T-cell (primary cell): Measurements from ENCODE around the gene GPT2. TPM values are rescaled to one million over a fixed set of nuclear protein-coding genes. Genes with fewer than 3 reads are reported as not detected.

Experiments used
- ATAC-seq, 4 experiments: fragments of 200-7000 bp in 3 of 4; fragments of 150-1000 bp in 1 of 4; cut with Tn5 transposase; replicated peaks in 1 of 4; 1 replicate in 3 of 4; 2 replicates in 1 of 4; pipeline ENCODE4 v1.10.0; 2021; ENCODE audit warnings: moderate library complexity in 3 of 4, mild to moderate bottlenecking in 2 of 4, moderate number of reproducible peaks in 1 of 4
- CTCF ChIA-PET, 2 donors: fragments of 300-600 bp; sonication (Branson Sonifier 250); formaldehyde crosslinking; loops; one replicate each; lab custom pipeline; 2022; ENCODE audit warnings: antibody characterized with exemption in 2 of 2; lab: Charles Lee
- POLR2A ChIA-PET, 2 donors: fragments of 300-600 bp; sonication (Branson Sonifier 250); formaldehyde crosslinking; loops; one replicate each; lab custom pipeline; 2022; ENCODE audit warnings: antibody characterized with exemption in 2 of 2; lab: Charles Lee
- DNase-seq, 35 experiments: peaks; one replicate each; pipeline versions ENCODE4 v3.0.0 to v3.0.0-alpha.2; 2013 to 2023
- H3K27ac ChIP-seq: one replicate; pipeline ENCODE4 v1.5.1; 2013; ENCODE audit warnings: low read length
- H3K27me3 ChIP-seq, 2 experiments: replicated peaks in 1 of 2; 1 replicate in 1 of 2; 2 replicates in 1 of 2; pipeline versions ENCODE4 v1.6.1 to v1.7.0; 2013; ENCODE audit warnings: low read length in 1 of 2, mixed read lengths in 1 of 2; ENCODE audit not compliant: control insufficient read depth in 2 of 2, insufficient read depth in 2 of 2; ENCODE audit errors: extremely low read depth in 1 of 2
- H3K36me3 ChIP-seq, 2 donors: 1 replicate in 1 of 2; 2 replicates in 1 of 2; pipeline versions ENCODE4 v1.6.1 to v1.7.0; 2013; ENCODE audit warnings: low read length in 1 of 2; ENCODE audit not compliant: control insufficient read depth in 2 of 2, insufficient read depth in 1 of 2; ENCODE audit errors: extremely low read depth in 1 of 2
- H3K4me1 ChIP-seq, 2 experiments: 1 replicate in 1 of 2; 2 replicates in 1 of 2; pipeline versions ENCODE4 v1.6.1 to v1.7.0; 2013; ENCODE audit warnings: low read length in 2 of 2, mixed read lengths in 1 of 2; ENCODE audit not compliant: insufficient read depth in 2 of 2, control insufficient read depth in 1 of 2; ENCODE audit errors: extremely low read depth in 1 of 2
- H3K4me3 ChIP-seq, 2 donors: 1 replicate in 1 of 2; 2 replicates in 1 of 2; pipeline versions ENCODE4 v1.5.1 to v1.7.0; 2013; ENCODE audit warnings: mild to moderate bottlenecking in 2 of 2, low read length in 1 of 2, moderate library complexity in 1 of 2; ENCODE audit not compliant: control insufficient read depth in 1 of 2; ENCODE audit errors: extremely low read depth in 1 of 2
- H3K9me3 ChIP-seq: 2 replicates; pipeline ENCODE4 v1.7.0; 2013
- H3K27ac Mint-ChIP-seq, 2 donors: one replicate each; pipeline ENCODE4 v1.8.0; 2020 to 2021; ENCODE audit warnings: mild to moderate bottlenecking in 2 of 2, mixed read lengths in 2 of 2
- H3K27me3 Mint-ChIP-seq, 2 donors: one replicate each; pipeline ENCODE4 v1.8.0; 2021 to 2022; ENCODE audit warnings: mixed read lengths in 2 of 2
- H3K36me3 Mint-ChIP-seq: one replicate; pipeline ENCODE4 v1.8.0; 2021; ENCODE audit warnings: mixed read lengths
- H3K4me1 Mint-ChIP-seq, 3 donors: one replicate each; pipeline ENCODE4 v1.8.0; 2020 to 2022; ENCODE audit warnings: mixed read lengths in 3 of 3, mild to moderate bottlenecking in 1 of 3
- H3K4me3 Mint-ChIP-seq, 3 donors: one replicate each; pipeline ENCODE4 v1.8.0; 2020 to 2022; ENCODE audit warnings: mild to moderate bottlenecking in 3 of 3, mixed read lengths in 3 of 3, moderate library complexity in 3 of 3
- H3K9me3 Mint-ChIP-seq, 3 donors: one replicate each; pipeline ENCODE4 v1.8.0; 2020 to 2022; ENCODE audit warnings: mixed read lengths in 3 of 3
- WGBS: methylation state at CpG from one replicate; pipeline ENCODE4 v1.1.5; 2013; ENCODE audit warnings: missing lambda C conversion rate; ENCODE audit not compliant: insufficient coverage; 5-methylcytosine and 5-hydroxymethylcytosine counted together
- total RNA-seq, 35 experiments: library from RNA in 6 of 35; stranded (reverse) in 6 of 35; fragments of 120-200 nt in 1 of 35; gene quantifications; one replicate each; pipeline versions ENCODE4 v1.2.1 to v1.2.4 and lab custom pipeline; 2013 to 2026

The GPT2 gene
- total RNA-seq, 5 donors from 2014 or later (not counting 1 experiment from before 2014, with no cell fraction given), result 0.40 to 4.7 (median 2.1) TPM

DNA sequence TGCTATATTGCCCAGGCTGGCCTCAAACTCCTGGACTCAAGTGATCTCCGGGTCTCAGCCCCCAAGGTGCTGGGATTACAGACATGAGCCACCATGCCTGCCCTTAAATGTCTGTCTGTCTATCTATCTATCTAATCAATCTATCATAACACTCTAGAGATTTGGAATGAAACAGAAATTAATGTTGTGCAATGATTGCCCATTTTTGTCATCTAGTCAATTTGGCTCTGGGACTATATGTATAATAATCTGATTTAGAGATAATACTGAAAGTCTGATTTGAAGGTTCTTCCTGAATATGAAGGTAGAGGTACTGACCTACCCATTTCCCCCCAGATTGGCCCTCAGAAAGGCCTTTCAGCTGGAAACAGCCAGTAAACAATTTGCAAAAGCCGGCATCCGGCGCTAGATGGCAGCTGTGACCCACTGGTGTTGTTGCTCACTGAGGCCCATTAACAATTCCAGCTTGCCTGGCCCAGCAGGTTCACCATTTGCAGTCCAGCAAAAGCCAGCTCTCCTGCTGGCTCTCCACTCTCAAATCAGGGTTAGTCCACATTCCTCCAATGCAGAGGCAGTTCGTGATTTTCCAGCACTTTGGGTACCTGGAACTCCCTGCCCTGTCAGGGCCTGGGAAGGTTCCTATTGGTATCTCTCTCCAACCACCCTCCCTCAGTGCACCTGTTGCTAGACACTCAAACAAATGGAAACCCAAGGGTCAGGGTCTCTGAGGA, 30.3 kb upstream of the GPT2 start:
- Histone ChIP-seq H3K4me1 (no peaks in the 10 kb centered on the region), H3K27me3 (no peaks in the 10 kb centered on the region), H3K36me3 (no peaks in the 10 kb centered on the region), H3K27ac (no peak overlapping the region), H3K4me3 (no peak overlapping the region), H3K9me3 (no peaks in the 10 kb centered on the region)
- 43% methylated on average over 5 of the region's 5 CpGs for WGBS
- no peaks in the 10 kb centered on the region for H3K27me3 Mint-ChIP-seq
- no peaks in the 10 kb centered on the region for H3K4me1 Mint-ChIP-seq
- no peak overlapping the region for H3K4me3 Mint-ChIP-seq
- POLR2A ChIA-PET, result no interaction called here
- no peak overlapping the region for H3K27ac Mint-ChIP-seq
- DNase-seq, result peak in 32 of 35 experiments; percentile 8 to 67 (median 38)
- CTCF ChIA-PET, result interaction anchor here (0.5 to 1.8 kb wide), 11 partner anchors 10 to 1495 kb away, joined by 3 to 12 read pairs (median 3); no protein-coding TSS in a partner anchor
- no peaks in the 10 kb centered on the region for H3K36me3 Mint-ChIP-seq
- peak; percentile 23 to 61 (median 44) for ATAC-seq
- no peaks in the 10 kb centered on the region for H3K9me3 Mint-ChIP-seq

DNA sequence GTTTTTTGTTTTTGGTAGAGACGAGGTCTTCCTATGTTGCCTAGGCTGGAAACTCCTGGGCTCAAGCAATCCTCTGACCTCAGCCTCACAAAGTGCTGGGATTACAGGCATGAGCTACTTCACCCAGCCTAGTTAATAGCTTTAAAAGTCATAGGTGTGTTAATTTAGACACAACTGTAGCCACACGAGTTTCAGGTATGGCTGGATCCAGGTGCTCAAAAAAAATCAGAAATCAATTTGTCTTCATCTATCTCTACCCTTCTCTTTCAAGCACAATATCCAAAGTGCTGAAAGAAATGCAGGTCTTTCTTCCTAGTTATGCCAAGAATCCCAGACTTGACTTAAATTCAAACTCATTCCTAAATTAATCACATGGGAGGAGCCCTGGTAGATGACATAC, 29.3 kb upstream of the GPT2 start:
- 60% methylated on average over 1 of the region's 2 CpGs for WGBS
- ATAC-seq, result no peak
- H3K4me1 ChIP-seq, result no peaks in the 10 kb centered on the region
- Mint-ChIP-seq H3K4me1 (no peaks in the 10 kb centered on the region), H3K9me3 (no peaks in the 10 kb centered on the region), H3K4me3 (no peak overlapping the region), H3K27ac (no peak overlapping the region), H3K27me3 (no peaks in the 10 kb centered on the region), H3K36me3 (no peaks in the 10 kb centered on the region)
- no peaks in the 10 kb centered on the region for H3K27me3 ChIP-seq
- no peak overlapping the region for H3K4me3 ChIP-seq
- DNase-seq, result no peak
- ChIA-PET CTCF (interaction anchor here (0.7 to 1.8 kb wide), 5 partner anchors 9 to 75 kb away, joined by 3 to 12 read pairs (median 5); no protein-coding TSS in a partner anchor), POLR2A (no interaction called here)
- no peak overlapping the region for H3K27ac ChIP-seq
- H3K9me3 ChIP-seq, result no peaks in the 10 kb centered on the region
- H3K36me3 ChIP-seq, result no peaks in the 10 kb centered on the region

DNA sequence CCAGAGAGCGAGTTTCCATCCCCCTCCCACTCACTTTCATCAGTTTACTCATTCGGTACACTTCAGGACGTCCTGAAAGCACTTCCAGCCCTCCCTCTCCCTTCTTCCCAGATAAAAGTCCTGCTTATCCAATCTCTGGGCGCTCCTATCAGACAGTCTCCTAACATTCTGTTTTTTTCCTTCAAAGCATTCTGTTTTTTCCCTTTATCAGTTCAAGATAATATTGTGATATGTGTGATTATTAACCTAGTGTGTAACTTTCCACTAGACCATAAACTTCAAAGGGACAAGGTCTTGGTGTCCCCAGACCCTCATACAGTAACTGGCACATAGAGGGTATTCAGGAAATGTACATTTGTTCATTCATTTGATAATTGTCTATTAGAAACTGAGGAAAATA, 28.8 kb upstream of the GPT2 start:
- Histone ChIP-seq H3K4me1 (no peaks in the 10 kb centered on the region), H3K4me3 (no peak overlapping the region), H3K27ac (no peak overlapping the region), H3K9me3 (no peaks in the 10 kb centered on the region), H3K36me3 (no peaks in the 10 kb centered on the region), H3K27me3 (no peaks in the 10 kb centered on the region)
- ChIA-PET POLR2A (no interaction called here), CTCF (interaction anchor here in 1 of 2 donors (1.8 kb wide), 1 partner anchor 54 kb away, joined by 12 read pairs; no protein-coding TSS in a partner anchor)
- no peaks in the 10 kb centered on the region for H3K9me3 Mint-ChIP-seq
- H3K4me3 Mint-ChIP-seq, result no peak overlapping the region
- ATAC-seq, result no peak
- H3K4me1 Mint-ChIP-seq, result no peaks in the 10 kb centered on the region
- 72% methylated on average over 3 of the region's 4 CpGs for WGBS
- no peak overlapping the region for H3K27ac Mint-ChIP-seq
- no peak for DNase-seq
- no peaks in the 10 kb centered on the region for H3K36me3 Mint-ChIP-seq
- H3K27me3 Mint-ChIP-seq, result no peaks in the 10 kb centered on the region

DNA sequence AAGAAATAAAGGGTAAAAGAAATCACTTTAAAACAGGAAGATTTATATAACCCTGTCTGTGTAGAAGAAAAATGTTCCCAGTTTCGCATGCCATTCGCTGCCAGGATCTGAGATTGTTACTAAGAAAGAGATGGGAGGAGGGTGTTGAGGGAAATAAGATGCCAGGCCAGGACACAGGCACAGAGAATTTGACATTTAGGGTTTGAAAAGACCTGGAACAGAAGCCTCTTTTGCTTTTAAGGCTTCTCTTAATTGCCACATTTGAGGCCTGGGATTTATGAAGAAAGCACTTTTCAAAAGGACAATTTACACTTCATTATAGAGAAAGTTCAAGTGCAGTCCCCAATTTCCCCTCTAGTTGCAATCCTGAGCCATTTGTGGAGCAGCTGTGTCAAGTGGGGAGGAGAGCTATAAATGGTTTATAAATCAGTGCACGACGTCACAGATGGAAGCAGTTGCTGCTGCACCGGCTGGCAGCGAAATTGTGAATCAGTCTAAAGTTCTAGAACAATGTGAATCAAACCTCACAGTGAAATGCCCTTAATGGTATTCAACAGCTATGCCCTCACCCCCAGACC, 26.7 kb upstream of the GPT2 start:
- ATAC-seq, result no peak
- POLR2A ChIA-PET, result no interaction called here

DNA sequence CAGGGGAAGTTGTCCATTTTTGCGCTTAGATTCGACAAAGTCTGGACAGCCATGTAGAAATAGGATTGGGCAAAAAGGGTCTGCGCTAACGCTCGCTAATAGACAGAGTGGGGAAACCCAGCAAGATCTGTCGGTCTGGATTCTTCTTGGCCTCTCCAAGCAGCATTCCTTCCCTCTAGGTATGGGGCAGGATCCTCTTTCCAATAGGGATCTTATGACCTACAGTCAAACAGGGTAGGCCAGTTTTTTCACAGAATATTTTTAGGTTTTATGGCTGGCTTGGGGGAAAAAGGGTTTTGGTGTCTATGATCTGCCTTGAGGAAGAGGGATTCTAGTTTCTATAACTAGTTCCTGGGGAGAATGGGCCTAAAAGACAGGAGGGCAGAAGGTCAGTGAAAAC, 26.0 kb upstream of the GPT2 start:
- ChIA-PET CTCF (interaction anchor here in 1 of 2 donors (0.6 kb wide), 1 partner anchor 180 kb away, joined by 3 read pairs; no protein-coding TSS in a partner anchor), POLR2A (no interaction called here)
- no peak for DNase-seq
- Histone ChIP-seq H3K4me3 (no peak overlapping the region), H3K27ac (no peak overlapping the region), H3K9me3 (no peaks in the 10 kb centered on the region), H3K4me1 (no peaks in the 10 kb centered on the region), H3K36me3 (no peaks in the 10 kb centered on the region), H3K27me3 (no peaks in the 10 kb centered on the region)
- no peaks in the 10 kb centered on the region for H3K27me3 Mint-ChIP-seq
- no peaks in the 10 kb centered on the region for H3K9me3 Mint-ChIP-seq
- H3K4me1 Mint-ChIP-seq, result peaks cover 0 to under 1% (median 0%) of the 10 kb centered on the region in 3 donors
- H3K36me3 Mint-ChIP-seq, result no peaks in the 10 kb centered on the region
- no peak overlapping the region for H3K27ac Mint-ChIP-seq
- ATAC-seq, result no peak
- WGBS, result no CpG with 5 or more reads among the region's 6 CpGs
- no peak overlapping the region for H3K4me3 Mint-ChIP-seq

More for the DNA sequence above, 26.7 kb upstream of the GPT2 start:
- WGBS, result 82% methylated on average over 3 of the region's 6 CpGs
- H3K9me3 ChIP-seq, result no peaks in the 10 kb centered on the region
- Mint-ChIP-seq H3K36me3 (no peaks in the 10 kb centered on the region), H3K4me1 (no peaks in the 10 kb centered on the region), H3K27ac (no peak overlapping the region), H3K9me3 (no peaks in the 10 kb centered on the region), H3K27me3 (no peaks in the 10 kb centered on the region), H3K4me3 (no peak overlapping the region)
- no peak overlapping the region for H3K4me3 ChIP-seq
- CTCF ChIA-PET, result no interaction called here
- no peaks in the 10 kb centered on the region for H3K36me3 ChIP-seq
- no peaks in the 10 kb centered on the region for H3K4me1 ChIP-seq
- no peaks in the 10 kb centered on the region for H3K27me3 ChIP-seq
- DNase-seq, result peak in 1 of 35 experiments; percentile 22
- no peak overlapping the region for H3K27ac ChIP-seq

DNA sequence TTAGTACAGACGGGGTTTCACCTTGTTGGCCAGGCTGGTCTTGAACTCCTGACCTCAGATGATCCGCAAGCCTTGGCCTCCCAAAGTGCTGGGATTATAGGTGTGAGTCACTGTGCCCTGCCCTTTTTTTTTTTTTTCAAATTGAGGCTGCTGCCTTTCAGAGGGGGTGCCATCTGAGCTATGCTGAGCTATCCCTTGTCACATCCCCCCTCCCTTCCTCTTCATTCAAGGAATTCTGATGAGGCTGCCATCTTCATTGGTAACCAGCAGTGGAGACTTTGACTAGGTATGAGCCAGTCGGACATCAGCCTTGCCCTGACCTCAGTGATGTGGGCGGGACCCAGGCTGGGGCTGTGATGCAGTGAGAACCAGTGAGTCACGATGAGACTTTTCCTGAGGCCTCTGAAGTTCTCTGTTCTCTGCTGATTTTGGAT, 24.4 kb upstream of the GPT2 start:
- POLR2A ChIA-PET, result interaction anchor here in 1 of 2 donors (0.6 kb wide), 2 partner anchors 47 to 148 kb away, joined by 3 to 4 read pairs; no protein-coding TSS in a partner anchor
- no peak overlapping the region for H3K27ac Mint-ChIP-seq
- no peak for ATAC-seq

More for the DNA sequence above, 24.4 kb upstream of the GPT2 start:
- no peaks in the 10 kb centered on the region for H3K36me3 ChIP-seq
- WGBS, result 76% methylated on average over 3 of the region's 5 CpGs
- no peaks in the 10 kb centered on the region for H3K27me3 ChIP-seq
- no peaks in the 10 kb centered on the region for H3K9me3 ChIP-seq
- H3K4me1 ChIP-seq, result peaks cover 0 to 2% of the 10 kb centered on the region in 2 experiments
- peak in 1 of 35 experiments; percentile 6 for DNase-seq
- no peaks in the 10 kb centered on the region for H3K36me3 Mint-ChIP-seq
- H3K4me3 Mint-ChIP-seq, result no peak overlapping the region
- H3K27me3 Mint-ChIP-seq, result no peaks in the 10 kb centered on the region
- H3K4me3 ChIP-seq, result no peak overlapping the region
- peaks cover 4 to 12% (median 6%) of the 10 kb centered on the region in 3 donors for H3K4me1 Mint-ChIP-seq
- H3K27ac ChIP-seq, result no peak overlapping the region
- H3K9me3 Mint-ChIP-seq, result no peaks in the 10 kb centered on the region
- CTCF ChIA-PET, result interaction anchor here in 1 of 2 donors (0.6 to 0.7 kb wide), 3 partner anchors 24 to 1318 kb away, joined by 3 to 4 read pairs (median 3); partner anchors contain the start of gene GPT2
